SK-N-DZ (cell line): ENCODE measurements around the gene KCNQ5.

ENCODE experiments used
- DNase-seq: peaks from one replicate; pipeline ENCODE4 v3.0.0-alpha.2; 2015; ENCODE audit warnings: low spot score

The KCNQ5 gene

GRCh38 chr6:73050706-73051105 lies 428.8 kb downstream of the KCNQ5 start:
- DNase-seq, result no peak

GRCh38 chr6:73051147-73051546 lies 429.3 kb downstream of the KCNQ5 start:
- DNase-seq, result no peak

GRCh38 chr6:73054958-73055357 lies 433.1 kb downstream of the KCNQ5 start:
- DNase-seq, result no peak

GRCh38 chr6:73058736-73059135 lies 436.9 kb downstream of the KCNQ5 start:
- no peak for DNase-seq

- DNase-seq, result no peak
These were observed 440.3 kb downstream of the KCNQ5 start for GRCh38 chr6:73062130-73062529.

GRCh38 chr6:73062837-73063236 lies 441.0 kb downstream of the KCNQ5 start:
- no peak for DNase-seq

GRCh38 chr6:73064266-73064665 lies 442.4 kb downstream of the KCNQ5 start:
- DNase-seq, result no peak

- DNase-seq, result no peak
These were observed 451.4 kb downstream of the KCNQ5 start for GRCh38 chr6:73073238-73073637.

- no peak for DNase-seq
These were observed 452.3 kb downstream of the KCNQ5 start for GRCh38 chr6:73074175-73074574.

- no peak for DNase-seq
These were observed 454.5 kb downstream of the KCNQ5 start for GRCh38 chr6:73076211-73076954.

GRCh38 chr6:73078333-73078862 lies 456.5 kb downstream of the KCNQ5 start:
- no peak for DNase-seq

- no peak for DNase-seq
These were observed 457.2 kb downstream of the KCNQ5 start for GRCh38 chr6:73078908-73079610.

- no peak for DNase-seq
These were observed 457.7 kb downstream of the KCNQ5 start for GRCh38 chr6:73079611-73079955.

- DNase-seq, result no peak
These were observed 458.1 kb downstream of the KCNQ5 start for GRCh38 chr6:73079978-73080377.

- DNase-seq, result no peak
These were observed 460.1 kb downstream of the KCNQ5 start for GRCh38 chr6:73081955-73082354.

GRCh38 chr6:73083886-73084285 lies 462.0 kb downstream of the KCNQ5 start:
- DNase-seq, result no peak

GRCh38 chr6:73085443-73085871 lies 463.6 kb downstream of the KCNQ5 start:
- DNase-seq, result peak; percentile 8

- no peak for DNase-seq
These were observed 464.9 kb downstream of the KCNQ5 start for GRCh38 chr6:73086726-73087125.

- no peak for DNase-seq
These were observed 466.4 kb downstream of the KCNQ5 start for GRCh38 chr6:73088138-73088813.

GRCh38 chr6:73104921-73105320 lies 483.1 kb downstream of the KCNQ5 start:
- no peak for DNase-seq

GRCh38 chr6:73107016-73107415 lies 485.2 kb downstream of the KCNQ5 start:
- no peak for DNase-seq

GRCh38 chr6:73108949-73109348 lies 487.1 kb downstream of the KCNQ5 start:
- DNase-seq, result peak; percentile 86
